ENCODE data around the gene GNG3.

GNG3 gene

DNA sequence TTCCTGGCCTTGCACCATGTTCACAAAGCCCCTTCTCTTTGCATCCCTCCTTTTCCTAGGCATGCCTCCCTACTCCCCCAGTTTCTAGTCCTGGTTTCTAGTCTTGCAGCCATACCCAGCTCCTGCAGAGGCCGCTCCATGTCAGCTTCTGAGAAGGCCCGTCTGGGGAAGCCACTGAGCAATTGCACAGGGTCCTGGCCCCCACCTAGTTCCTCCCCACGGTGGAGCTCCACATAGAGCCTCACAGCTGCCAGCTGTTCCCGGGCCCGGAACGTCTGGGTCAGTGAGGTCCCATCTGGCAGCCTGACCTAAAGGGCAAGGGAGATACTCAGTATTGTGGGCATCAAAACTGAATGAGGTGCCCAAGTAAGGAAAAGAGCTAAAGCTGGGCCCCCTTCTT lies 30.8 kb upstream of the GNG3 start:
- Histone ChIP-seq H3K27ac (ENCODE audit: low read length) (no peak overlapping the region), H4K20me1 (ENCODE audit: insufficient read depth, low read length) (no peaks in the 10 kb centered on the region), H3K4me2 (ENCODE audit: low read length) (no peak overlapping the region), H3K36me3 (replicated peaks; ENCODE audit: low read depth, low read length) (peaks cover 29% of the 10 kb centered on the region), H3K27me3 (ENCODE audit: low read depth, low read length) (no peaks in the 10 kb centered on the region), H2AFZ (ENCODE audit: low read depth, low read length) (no peak overlapping the region), H3K4me3 (ENCODE audit: low read length) (no peak overlapping the region), H3K9ac (ENCODE audit: low read length) (no peak overlapping the region), H3K79me2 (ENCODE audit: low read length) (peaks cover 58% of the 10 kb centered on the region), H3K9me3 (ENCODE audit: insufficient read depth, low read length) (no peaks in the 10 kb centered on the region), H3K4me1 (ENCODE audit: low read length) (peaks cover 28% of the 10 kb centered on the region)
- no peak for TF ChIP-seq EZH2phosphoT487 (IDR thresholded peaks at IDR 0.05; ENCODE audit: low read depth)
- TF ChIP-seq, protein P1, sequence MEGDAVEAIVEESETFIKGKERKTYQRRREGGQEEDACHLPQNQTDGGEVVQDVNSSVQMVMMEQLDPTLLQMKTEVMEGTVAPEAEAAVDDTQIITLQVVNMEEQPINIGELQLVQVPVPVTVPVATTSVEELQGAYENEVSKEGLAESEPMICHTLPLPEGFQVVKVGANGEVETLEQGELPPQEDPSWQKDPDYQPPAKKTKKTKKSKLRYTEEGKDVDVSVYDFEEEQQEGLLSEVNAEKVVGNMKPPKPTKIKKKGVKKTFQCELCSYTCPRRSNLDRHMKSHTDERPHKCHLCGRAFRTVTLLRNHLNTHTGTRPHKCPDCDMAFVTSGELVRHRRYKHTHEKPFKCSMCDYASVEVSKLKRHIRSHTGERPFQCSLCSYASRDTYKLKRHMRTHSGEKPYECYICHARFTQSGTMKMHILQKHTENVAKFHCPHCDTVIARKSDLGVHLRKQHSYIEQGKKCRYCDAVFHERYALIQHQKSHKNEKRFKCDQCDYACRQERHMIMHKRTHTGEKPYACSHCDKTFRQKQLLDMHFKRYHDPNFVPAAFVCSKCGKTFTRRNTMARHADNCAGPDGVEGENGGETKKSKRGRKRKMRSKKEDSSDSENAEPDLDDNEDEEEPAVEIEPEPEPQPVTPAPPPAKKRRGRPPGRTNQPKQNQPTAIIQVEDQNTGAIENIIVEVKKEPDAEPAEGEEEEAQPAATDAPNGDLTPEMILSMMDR (IDR thresholded peaks at IDR 0.05; ENCODE audit: low read depth, low read length), result no peak

DNA sequence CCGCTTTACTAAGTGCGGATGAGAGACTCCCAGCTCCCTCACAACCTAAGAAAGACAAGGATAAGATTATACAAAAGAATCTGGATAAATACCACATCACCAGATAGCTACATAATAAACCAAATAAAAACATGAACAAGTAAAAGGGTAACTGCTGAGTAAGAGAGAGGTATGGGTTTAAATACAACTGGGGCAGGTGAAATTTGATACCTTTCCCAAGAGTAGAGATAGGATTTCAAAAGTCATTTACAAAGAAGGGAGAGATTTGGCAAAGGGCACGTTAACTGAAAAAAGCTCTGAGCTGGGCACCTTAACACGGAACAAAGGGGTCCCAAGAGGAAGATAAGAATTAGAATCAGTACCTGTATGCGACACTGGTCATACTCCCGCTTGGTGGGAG lies 30.3 kb upstream of the GNG3 start:
- Histone ChIP-seq H3K27me3 (ENCODE audit: low read depth, low read length) (no peaks in the 10 kb centered on the region), H2AFZ (ENCODE audit: low read depth, low read length) (no peak overlapping the region), H3K27ac (ENCODE audit: low read length) (no peak overlapping the region), H3K36me3 (replicated peaks; ENCODE audit: low read depth, low read length) (peaks cover 29% of the 10 kb centered on the region), H3K79me2 (ENCODE audit: low read length) (peaks cover 53% of the 10 kb centered on the region), H3K4me2 (ENCODE audit: low read length) (no peak overlapping the region), H3K9ac (ENCODE audit: low read length) (no peak overlapping the region), H4K20me1 (ENCODE audit: insufficient read depth, low read length) (no peaks in the 10 kb centered on the region), H3K4me3 (ENCODE audit: low read length) (no peak overlapping the region), H3K4me1 (ENCODE audit: low read length) (peaks cover 28% of the 10 kb centered on the region), H3K9me3 (ENCODE audit: insufficient read depth, low read length) (no peaks in the 10 kb centered on the region)
- no peak for TF ChIP-seq EZH2phosphoT487 (IDR thresholded peaks at IDR 0.05; ENCODE audit: low read depth)
- TF ChIP-seq, protein P1 (IDR thresholded peaks at IDR 0.05; ENCODE audit: low read depth, low read length), result no peak

DNA sequence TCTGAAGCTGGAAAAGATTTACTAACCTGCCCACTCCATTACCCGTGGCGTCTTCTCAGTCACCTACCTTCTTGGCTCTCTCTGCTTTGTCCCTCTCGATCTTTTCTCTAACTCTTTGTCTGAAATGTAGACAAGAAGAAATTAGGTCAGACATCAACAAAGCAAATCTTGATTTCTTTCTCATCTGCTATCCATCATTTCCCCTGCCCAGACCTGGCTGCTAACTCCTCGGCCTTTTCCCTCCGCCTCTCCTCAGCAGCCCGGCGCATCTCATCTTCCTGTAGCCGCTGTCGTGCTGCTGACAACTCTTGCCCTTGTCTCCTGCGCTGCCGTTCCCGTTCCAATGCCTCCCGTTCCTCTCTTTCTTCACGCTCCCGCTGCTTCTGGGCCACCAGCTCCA lies 29.8 kb upstream of the GNG3 start:
- Histone ChIP-seq H3K27ac (ENCODE audit: low read length) (no peak overlapping the region), H4K20me1 (ENCODE audit: insufficient read depth, low read length) (no peaks in the 10 kb centered on the region), H3K27me3 (ENCODE audit: low read depth, low read length) (no peaks in the 10 kb centered on the region), H3K4me1 (ENCODE audit: low read length) (peaks cover 23% of the 10 kb centered on the region), H3K9ac (ENCODE audit: low read length) (peak overlapping the region; percentile 89; the same call in 1 of the 2 replicates), H3K4me2 (ENCODE audit: low read length) (peak overlapping the region; percentile 97), H3K4me3 (ENCODE audit: low read length) (peak overlapping the region; percentile 97), H3K79me2 (ENCODE audit: low read length) (peaks cover 48% of the 10 kb centered on the region), H2AFZ (ENCODE audit: low read depth, low read length) (no peak overlapping the region), H3K9me3 (ENCODE audit: insufficient read depth, low read length) (no peaks in the 10 kb centered on the region), H3K36me3 (replicated peaks; ENCODE audit: low read depth, low read length) (peaks cover 29% of the 10 kb centered on the region)
- TF ChIP-seq EZH2phosphoT487 (IDR thresholded peaks at IDR 0.05; ENCODE audit: low read depth), result no peak
- TF ChIP-seq, protein P1 (IDR thresholded peaks at IDR 0.05; ENCODE audit: low read depth, low read length), result no peak

DNA sequence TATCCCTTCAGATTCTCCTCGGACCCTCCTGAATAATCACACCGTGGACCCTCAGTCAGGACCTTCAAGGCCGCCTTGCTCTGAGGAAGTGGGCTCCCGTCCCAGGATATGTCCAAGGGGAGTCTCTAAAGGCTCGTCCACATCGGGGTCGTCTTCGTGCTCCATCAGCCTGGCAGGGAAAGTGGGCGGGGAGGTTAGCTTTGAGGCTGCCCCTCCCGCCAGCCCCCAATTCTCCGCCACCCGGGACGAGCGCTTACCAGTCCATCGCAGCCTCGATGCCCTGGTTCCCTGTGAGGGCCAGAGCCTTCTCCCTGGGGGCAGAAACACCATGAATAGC lies 29.1 kb upstream of the GNG3 start:
- Histone ChIP-seq H3K4me2 (ENCODE audit: low read length) (peak overlapping the region; percentile 97), H3K27me3 (ENCODE audit: low read depth, low read length) (no peaks in the 10 kb centered on the region), H3K27ac (ENCODE audit: low read length) (peak overlapping the region; percentile 74), H3K79me2 (ENCODE audit: low read length) (peaks cover 41% of the 10 kb centered on the region), H3K4me3 (ENCODE audit: low read length) (peak overlapping the region; percentile 97), H2AFZ (ENCODE audit: low read depth, low read length) (no peak overlapping the region), H3K36me3 (replicated peaks; ENCODE audit: low read depth, low read length) (peaks cover 24% of the 10 kb centered on the region), H4K20me1 (ENCODE audit: insufficient read depth, low read length) (no peaks in the 10 kb centered on the region), H3K4me1 (ENCODE audit: low read length) (peaks cover 19% of the 10 kb centered on the region), H3K9ac (ENCODE audit: low read length) (peak overlapping the region; percentile 89), H3K9me3 (ENCODE audit: insufficient read depth, low read length) (no peaks in the 10 kb centered on the region)
- no peak for TF ChIP-seq EZH2phosphoT487 (IDR thresholded peaks at IDR 0.05; ENCODE audit: low read depth)
- TF ChIP-seq, protein P1 (IDR thresholded peaks at IDR 0.05; ENCODE audit: low read depth, low read length), result no peak

Data from OCI-LY3 (cell line).